Body of pancreas (tissue), 4 donors: ENCODE results near the gene MANBA. TPM values are rescaled to one million over a fixed set of nuclear protein-coding genes. Genes with fewer than 3 reads are reported as not detected.

Experiments used
- ATAC-seq: fragments of 150-250 bp; one replicate; pipeline ENCODE4 v1.9.1; 2016
- DNase-seq, 4 donors: peaks; one replicate each; pipeline ENCODE4 v3.0.0-alpha.2; 2019
- H3K27ac ChIP-seq, 4 donors: fragments of 200-600 bp; sonication (generic); 1 replicate in 3 of 4; 2 replicates in 1 of 4; pipeline versions ENCODE4 v1.5.1 to v1.6.1; 2016 to 2019; ENCODE audit warnings: mild to moderate bottlenecking in 1 of 4, mixed read lengths in 1 of 4, moderate library complexity in 1 of 4
- H3K27me3 ChIP-seq, 2 donors: fragments of 200-600 bp; sonication (generic); one replicate each; pipeline ENCODE4 v1.6.0; 2016; ENCODE audit warnings: mild to moderate bottlenecking in 1 of 2
- H3K36me3 ChIP-seq, 2 donors: fragments of 200-600 bp; sonication (generic); replicated peaks in 1 of 2; 2 replicates each; pipeline ENCODE4 v1.5.1; 2016; ENCODE audit warnings: low read depth in 2 of 2; ENCODE audit not compliant: insufficient read depth in 1 of 2
- H3K4me1 ChIP-seq: fragments of 200-600 bp; sonication (generic); one replicate; pipeline ENCODE4 v1.6.0; 2016
- H3K4me3 ChIP-seq, 2 donors: fragments of 200-600 bp; sonication (generic); 1 replicate in 1 of 2; 2 replicates in 1 of 2; pipeline ENCODE4 v1.5.1; 2016 to 2019
- H3K9me3 ChIP-seq, 3 donors: fragments of 200-600 bp; sonication (generic); 1 replicate in 2 of 3; 2 replicates in 1 of 3; pipeline ENCODE4 v1.5.1; 2016
- POLR2A ChIP-seq, 3 donors: fragments of 450-650 bp; IDR thresholded peaks; one replicate each; pipeline ENCODE4 v1.6.1; 2016; ENCODE audit warnings: antibody characterized with exemption in 3 of 3, mild to moderate bottlenecking in 2 of 3
- WGBS, 2 donors: methylation state at CpG; one replicate each; pipeline ENCODE4 v1.1.5; 2017; 5-methylcytosine and 5-hydroxymethylcytosine counted together
- intact Hi-C: fragments of 100-400 bp; cut with DNase I; formaldehyde crosslinking; loops from one replicate; pipeline ENCODE4 v1.15.1; 2023
- total RNA-seq, 2 donors: library from RNA; depleted of rRNA; stranded (reverse); fragments of >200 nt; gene quantifications; one replicate each; pipeline ENCODE4 v1.1.0, GENCODE V29; 2016
- TF ChIP-seq, protein P1 (sequence below), 7 experiments: fragments of 450-650 bp in 4 of 7; fragments of 200-600 bp in 3 of 7; sonication (generic) in 3 of 7; IDR thresholded peaks; one replicate each; pipeline ENCODE4 v1.5.1; 2016 to 2019; ENCODE audit warnings: antibody characterized with exemption in 7 of 7

The MANBA gene
- total RNA-seq, 2 donors from 2014 or later: 26.5 to 57.0 TPM

DNA sequence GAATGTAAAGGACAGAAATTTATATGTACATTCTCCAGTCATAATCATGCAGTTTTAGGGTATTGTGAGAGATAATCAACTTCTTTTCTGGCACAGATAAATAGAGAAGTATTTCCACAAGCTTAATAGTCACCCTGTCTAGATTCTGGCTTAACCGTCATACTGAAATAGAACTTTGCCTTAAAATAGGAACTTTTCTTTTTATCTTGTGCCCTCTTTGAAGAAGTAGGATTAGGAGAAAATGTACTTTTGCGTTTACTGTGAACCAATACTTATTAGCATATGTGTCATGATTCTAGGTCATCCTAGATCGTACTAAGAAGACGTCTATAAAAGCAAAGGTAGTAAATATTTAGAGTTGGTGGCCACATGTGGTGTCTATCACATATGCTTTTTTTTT is 164.2 kb downstream of the MANBA start:
- peaks cover 0 to 33% of the 10 kb centered on the region in 2 donors for H3K36me3 ChIP-seq
- H3K4me3 ChIP-seq: no peak overlapping the region
- no peaks in the 10 kb centered on the region for H3K4me1 ChIP-seq
- no peak for TF ChIP-seq POLR2A (IDR thresholded peaks at IDR 0.05)
- TF ChIP-seq, protein P1, sequence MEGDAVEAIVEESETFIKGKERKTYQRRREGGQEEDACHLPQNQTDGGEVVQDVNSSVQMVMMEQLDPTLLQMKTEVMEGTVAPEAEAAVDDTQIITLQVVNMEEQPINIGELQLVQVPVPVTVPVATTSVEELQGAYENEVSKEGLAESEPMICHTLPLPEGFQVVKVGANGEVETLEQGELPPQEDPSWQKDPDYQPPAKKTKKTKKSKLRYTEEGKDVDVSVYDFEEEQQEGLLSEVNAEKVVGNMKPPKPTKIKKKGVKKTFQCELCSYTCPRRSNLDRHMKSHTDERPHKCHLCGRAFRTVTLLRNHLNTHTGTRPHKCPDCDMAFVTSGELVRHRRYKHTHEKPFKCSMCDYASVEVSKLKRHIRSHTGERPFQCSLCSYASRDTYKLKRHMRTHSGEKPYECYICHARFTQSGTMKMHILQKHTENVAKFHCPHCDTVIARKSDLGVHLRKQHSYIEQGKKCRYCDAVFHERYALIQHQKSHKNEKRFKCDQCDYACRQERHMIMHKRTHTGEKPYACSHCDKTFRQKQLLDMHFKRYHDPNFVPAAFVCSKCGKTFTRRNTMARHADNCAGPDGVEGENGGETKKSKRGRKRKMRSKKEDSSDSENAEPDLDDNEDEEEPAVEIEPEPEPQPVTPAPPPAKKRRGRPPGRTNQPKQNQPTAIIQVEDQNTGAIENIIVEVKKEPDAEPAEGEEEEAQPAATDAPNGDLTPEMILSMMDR (IDR thresholded peaks at IDR 0.05): no peak
- intact Hi-C loops: no loop called here
- H3K9me3 ChIP-seq: no peaks in the 10 kb centered on the region
- WGBS, 2 donors: 90 to 93% methylated on average over 4 of the region's 4 CpGs
- no peak for DNase-seq
- H3K27ac ChIP-seq: no peak overlapping the region
- ATAC-seq: no peak
- H3K27me3 ChIP-seq: no peaks in the 10 kb centered on the region

DNA sequence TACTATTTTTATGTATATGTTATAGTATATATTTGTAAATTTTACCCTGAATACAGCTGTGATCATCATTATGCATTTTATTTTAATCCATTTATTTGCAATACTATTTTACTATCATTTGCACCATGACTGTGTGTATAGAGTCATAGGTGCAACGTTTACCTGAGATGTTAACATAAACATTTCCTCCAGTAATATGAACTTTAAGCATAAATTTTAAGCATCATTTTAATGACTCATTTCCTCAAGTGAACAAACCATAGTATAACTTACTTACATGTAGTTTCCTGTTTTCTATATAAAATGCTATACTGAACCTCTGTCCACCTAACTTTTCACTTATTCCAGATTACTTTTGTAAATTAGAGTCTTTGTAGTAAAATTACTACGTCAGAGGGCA is 166.8 kb downstream of the MANBA start:
- no peaks in the 10 kb centered on the region for H3K27me3 ChIP-seq
- WGBS, 2 donors: 62 to 77% methylated on average over 2 of the region's 2 CpGs
- no peak overlapping the region for H3K27ac ChIP-seq
- no peak overlapping the region for H3K4me3 ChIP-seq
- H3K4me1 ChIP-seq: no peaks in the 10 kb centered on the region
- DNase-seq (no peak), ATAC-seq (no peak)
- intact Hi-C loops: no loop called here
- H3K9me3 ChIP-seq: no peaks in the 10 kb centered on the region
- TF ChIP-seq POLR2A (IDR thresholded peaks at IDR 0.05): no peak
- TF ChIP-seq, protein P1 (IDR thresholded peaks at IDR 0.05): no peak
- H3K36me3 ChIP-seq: peaks cover 0 to 25% of the 10 kb centered on the region in 2 donors

DNA sequence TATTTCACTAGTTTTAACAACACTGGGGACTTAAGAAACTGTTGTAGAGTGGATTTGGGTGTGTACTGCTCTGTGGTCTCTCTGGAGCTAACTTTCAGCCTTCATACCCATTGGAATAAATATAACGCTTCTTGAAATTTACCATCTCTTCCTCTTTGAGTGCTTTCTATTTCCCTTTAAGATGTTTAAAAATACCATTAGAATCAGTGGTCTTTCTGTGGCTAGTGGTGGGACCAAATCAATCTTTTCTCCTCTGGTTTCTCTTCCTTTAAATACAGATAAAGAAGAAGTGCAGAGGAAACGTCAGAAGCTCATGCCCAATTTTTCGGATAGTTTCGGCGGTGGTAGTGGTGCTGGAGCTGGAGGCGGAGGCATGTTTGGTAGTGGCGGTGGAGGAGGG is 167.6 kb downstream of the MANBA start:
- intact Hi-C loops: no loop called here
- H3K9me3 ChIP-seq: no peaks in the 10 kb centered on the region
- no peaks in the 10 kb centered on the region for H3K4me1 ChIP-seq
- DNase-seq (no peak), ATAC-seq (no peak)
- H3K36me3 ChIP-seq: peaks cover 0 to 21% of the 10 kb centered on the region in 2 donors
- no peak overlapping the region for H3K4me3 ChIP-seq
- H3K27me3 ChIP-seq: no peaks in the 10 kb centered on the region
- TF ChIP-seq, protein P1 (IDR thresholded peaks at IDR 0.05): no peak
- no peak for TF ChIP-seq POLR2A (IDR thresholded peaks at IDR 0.05)
- H3K27ac ChIP-seq: no peak overlapping the region
- 79 to 89% methylated on average over 7 of the region's 7 CpGs for WGBS, 2 donors

DNA sequence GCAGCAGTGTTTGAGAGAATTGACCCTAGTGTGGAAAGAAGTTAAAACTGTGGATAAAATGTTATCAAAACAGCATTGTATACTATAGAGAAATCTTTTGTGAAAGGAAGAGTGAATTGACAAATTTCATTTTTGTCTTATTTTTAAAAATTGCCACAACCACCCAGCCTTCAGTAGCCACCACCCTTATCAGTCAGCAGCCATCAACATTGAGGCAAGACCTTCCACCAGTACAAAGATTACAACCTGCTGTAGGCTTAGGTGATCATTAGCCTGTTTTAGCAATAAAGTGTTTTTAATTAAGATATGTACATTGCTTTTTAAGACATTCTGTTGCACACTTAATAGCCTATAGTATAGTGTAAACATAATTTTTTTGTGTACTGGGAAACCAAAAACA is 168.5 kb downstream of the MANBA start:
- Histone ChIP-seq H3K4me1 (no peaks in the 10 kb centered on the region), H3K9me3 (no peaks in the 10 kb centered on the region), H3K27me3 (no peaks in the 10 kb centered on the region), H3K27ac (no peak overlapping the region), H3K4me3 (no peak overlapping the region), H3K36me3 (peaks cover 0 to 16% of the 10 kb centered on the region in 2 donors)
- DNase-seq: no peak
- intact Hi-C loops: no loop called here
- no peak for ATAC-seq
- TF ChIP-seq, protein P1 (IDR thresholded peaks at IDR 0.05): no peak
- TF ChIP-seq POLR2A (IDR thresholded peaks at IDR 0.05): no peak

DNA sequence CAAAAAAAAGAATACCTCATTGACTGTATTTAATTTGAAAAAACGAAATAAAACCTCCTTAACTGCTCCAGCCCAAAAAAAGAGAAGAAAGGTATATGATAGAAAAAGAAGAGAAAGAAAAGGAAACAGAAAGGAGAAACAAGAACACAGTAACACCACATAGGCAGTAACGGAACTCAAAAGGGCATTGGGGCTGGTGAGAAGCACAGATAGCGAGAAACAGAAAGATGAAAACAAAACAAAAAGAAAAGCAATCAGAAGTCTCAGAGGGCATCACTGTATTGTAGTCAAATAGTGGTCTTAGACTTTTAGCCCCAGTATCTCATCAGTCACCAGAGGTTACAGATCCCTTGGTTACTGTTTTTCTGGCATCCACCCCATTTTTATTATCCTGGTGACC is 171.0 kb downstream of the MANBA start:
- no peaks in the 10 kb centered on the region for H3K27me3 ChIP-seq
- no peak overlapping the region for H3K4me3 ChIP-seq
- no peaks in the 10 kb centered on the region for H3K4me1 ChIP-seq
- ATAC-seq (no peak), DNase-seq (no peak)
- H3K27ac ChIP-seq: no peak overlapping the region
- 62 to 92% methylated on average over 3 of the region's 3 CpGs for WGBS, 2 donors
- no peak for TF ChIP-seq POLR2A (IDR thresholded peaks at IDR 0.05)
- TF ChIP-seq, protein P1 (IDR thresholded peaks at IDR 0.05): no peak
- H3K36me3 ChIP-seq: peaks cover 0 to 7% of the 10 kb centered on the region in 2 donors
- H3K9me3 ChIP-seq: no peaks in the 10 kb centered on the region
- intact Hi-C loops: no loop called here
